ENCODE data around the gene SLX1B.
"Not testable (repeated sequence)": the region's sequence is repeated elsewhere in the genome, so short reads cannot be mapped to it uniquely, and the experiment has no call there.

SLX1B gene

DNA sequence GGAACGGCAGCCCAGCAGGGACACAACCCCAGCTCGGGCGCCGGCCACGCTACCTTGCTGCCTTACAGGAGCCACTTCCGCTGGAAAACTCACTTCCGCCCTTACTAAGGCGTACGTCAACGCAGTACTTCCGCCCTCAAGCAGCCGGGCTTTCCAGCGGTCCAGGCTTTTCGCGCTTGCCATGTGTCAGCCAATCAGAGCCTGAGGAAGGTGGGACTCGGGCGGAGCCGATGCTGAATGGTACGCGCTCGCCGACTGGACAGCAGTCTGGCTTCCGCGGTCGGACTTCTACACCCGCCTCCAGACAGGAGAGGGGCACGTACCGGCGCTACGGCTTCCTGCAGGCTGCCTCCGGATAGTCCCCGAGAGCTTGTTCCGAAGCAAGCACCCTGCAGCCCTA lies at the start of gene SLX1B, which contains the start of gene BOLA2:
TSS of gene SLX1B (plus strand) at position 265 of the 400 bp plus-strand sequence.
TSS of gene BOLA2 (minus strand) at position 83 of the 400 bp plus-strand sequence. CDS start 98 bp downstream, outside the sequence.
- not testable (repeated sequence) for DNase-seq

GRCh38 chr16:29405249-29405648 lies 49.1 kb upstream of the SLX1B start:
- DNase-seq: not testable (repeated sequence)

DNA sequence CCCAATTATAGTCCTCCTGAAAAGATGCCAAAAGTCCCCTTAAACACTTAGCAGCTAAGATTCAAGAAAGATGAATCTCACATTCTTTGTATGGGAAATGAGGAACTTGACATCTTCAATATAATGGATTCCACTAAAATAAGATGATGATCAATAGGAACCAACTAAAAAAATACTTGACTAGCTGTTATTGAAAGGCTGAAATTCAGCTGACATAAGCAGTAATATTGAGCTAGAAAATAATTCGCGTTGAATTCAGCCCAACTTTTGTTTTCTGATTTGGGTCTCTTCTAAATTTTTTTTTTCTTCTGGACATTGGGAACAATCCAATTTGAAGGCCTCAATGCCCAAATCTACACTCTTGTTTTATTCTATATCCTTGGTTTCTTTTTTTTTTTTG lies 30.7 kb upstream of the SLX1B start:
- not testable (repeated sequence) for DNase-seq

DNA sequence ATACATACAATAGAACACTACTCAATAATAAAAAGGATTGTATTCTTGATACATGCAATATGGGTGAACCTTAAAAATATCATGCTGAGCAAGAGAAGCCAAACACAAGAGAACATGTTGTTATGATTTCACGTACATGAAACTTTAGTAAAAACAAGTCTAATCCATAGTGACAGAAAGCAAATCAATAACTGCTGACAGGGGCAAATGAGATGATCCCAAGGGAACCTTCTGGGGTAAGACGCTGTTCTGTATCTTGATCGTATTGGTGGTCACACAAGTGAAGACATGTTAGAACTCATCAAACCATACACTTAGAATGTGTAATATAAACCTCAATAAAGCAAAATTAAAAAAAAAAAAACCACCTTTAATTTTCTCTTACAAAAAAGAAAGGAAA lies 28.9 kb upstream of the SLX1B start:
- DNase-seq: not testable (repeated sequence)

GRCh38 chr16:29453754-29454153 lies 579 bp upstream of the SLX1B start:
- DNase-seq: not testable (repeated sequence)

DNA sequence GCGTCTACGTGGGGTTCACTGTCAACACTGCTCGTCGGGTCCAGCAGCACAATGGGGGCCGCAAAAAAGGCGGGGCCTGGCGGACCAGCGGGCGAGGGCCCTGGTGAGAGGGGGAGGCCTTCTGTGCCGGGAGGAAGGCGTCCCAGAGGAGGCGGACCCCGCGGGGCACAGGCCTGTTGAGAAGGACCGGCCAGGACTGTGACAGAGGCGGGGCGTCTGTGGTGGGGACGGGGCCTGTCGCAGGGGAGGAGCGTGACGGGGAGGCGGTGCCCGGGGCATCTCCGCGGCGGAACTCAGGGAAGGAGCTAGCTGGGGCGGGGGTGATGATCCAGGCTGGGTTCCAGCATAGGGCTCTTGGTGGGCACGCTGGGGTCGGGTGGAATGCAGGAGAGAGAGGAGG lies 495 bp downstream of the SLX1B start:
- DNase-seq: not testable (repeated sequence)

DNA sequence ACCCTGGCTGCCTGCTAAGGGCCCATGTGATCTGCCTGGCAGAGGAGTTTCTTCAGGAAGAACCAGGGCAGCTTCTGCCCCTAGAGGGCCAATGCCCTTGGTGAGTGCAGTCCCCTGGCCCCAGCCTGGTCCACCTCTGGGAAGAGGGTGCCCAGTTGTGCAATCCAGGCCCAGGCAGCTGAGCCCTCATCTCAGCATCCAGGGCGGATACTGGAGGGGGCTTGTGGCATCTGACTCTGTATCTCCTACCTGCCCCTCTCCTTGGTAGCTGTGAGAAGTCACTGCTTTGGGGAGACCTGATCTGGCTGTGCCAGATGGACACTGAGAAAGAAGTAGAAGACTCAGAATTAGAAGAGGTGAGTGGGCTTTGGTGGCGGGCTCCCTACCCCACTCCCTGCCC lies 3.3 kb downstream of the SLX1B start:
- not testable (repeated sequence) for DNase-seq

- DNase-seq: not testable (repeated sequence)
These were observed 5.6 kb downstream of the SLX1B start, which contains the start of gene SULT1A4 for GRCh38 chr16:29459706-29460646. Gene SULT1A4 (plus strand): TSS chr16:29459913. CDS start chr16:29461386, 1,473 bp downstream.

- DNase-seq: not testable (repeated sequence)
These were observed 6.3 kb downstream of the SLX1B start for GRCh38 chr16:29460647-29461030.

GRCh38 chr16:29465985-29466824 lies 11.9 kb downstream of the SLX1B start:
- DNase-seq: not testable (repeated sequence)

GRCh38 chr16:29466904-29467303 lies 12.6 kb downstream of the SLX1B start:
- DNase-seq: not testable (repeated sequence)

GRCh38 chr16:29467654-29468366 lies 13.5 kb downstream of the SLX1B start:
- DNase-seq: not testable (repeated sequence)

- DNase-seq: not testable (repeated sequence)
These were observed 15.3 kb downstream of the SLX1B start for GRCh38 chr16:29469660-29470059.

DNA sequence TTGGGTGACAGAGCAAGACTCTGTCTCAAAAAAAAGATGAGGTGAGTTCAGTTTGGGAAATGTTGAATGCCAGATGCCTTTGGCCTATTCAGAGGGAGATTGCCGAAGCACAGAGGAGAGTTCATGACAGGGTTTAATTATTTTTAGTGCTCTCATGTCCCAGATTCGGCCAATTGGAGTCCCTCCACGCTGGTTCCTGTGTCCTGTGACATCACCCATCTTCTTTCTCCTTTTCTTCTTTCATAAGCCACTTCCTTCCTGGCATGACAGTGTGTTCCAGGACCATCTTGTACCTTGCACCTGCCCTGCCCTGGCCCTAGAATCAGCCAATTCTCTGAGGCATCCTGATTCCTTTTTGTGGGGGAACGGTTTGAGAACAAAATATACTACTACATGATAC lies 17.7 kb downstream of the SLX1B start:
- not testable (repeated sequence) for DNase-seq

DNA sequence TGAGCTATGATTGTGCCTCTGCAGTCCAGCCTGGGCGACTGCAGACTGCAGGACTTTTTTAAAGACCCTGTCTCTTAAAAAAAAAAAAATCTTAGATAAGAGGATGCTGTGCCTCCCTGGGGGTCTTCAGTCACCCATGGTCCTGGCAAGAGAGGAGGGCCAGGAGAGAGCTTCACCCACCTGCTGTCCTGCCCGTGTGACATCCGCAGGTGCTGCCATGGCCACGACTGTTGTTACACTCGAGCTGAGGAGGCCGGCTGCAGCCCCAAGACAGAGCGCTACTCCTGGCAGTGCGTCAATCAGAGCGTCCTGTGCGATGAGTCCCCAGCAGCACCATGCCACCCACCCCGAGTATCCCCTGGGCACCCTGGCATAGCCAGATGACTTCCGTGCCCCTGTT lies 27.9 kb downstream of the SLX1B start:
- not testable (repeated sequence) for DNase-seq

GRCh38 chr16:29506308-29506707 lies 52.0 kb downstream of the SLX1B start, which contains the start of gene NPIPB12:
Gene NPIPB12 (minus strand): TSS chr16:29506408.
- DNase-seq: not testable (repeated sequence)
